ENCODE data around the gene IRGC.
"Not testable (repeated sequence)": the region's sequence is repeated elsewhere in the genome, so short reads cannot be mapped to it uniquely, and the experiment has no call there.

IRGC gene

GRCh38 chr19:43715776-43716175 lies at the start of gene IRGC:
TSS of gene IRGC (plus strand) at chr19:43716076. CDS start at chr19:43718559, 2,483 bp downstream.
- no peak for DNase-seq (ENCODE audit: low read depth, low spot score)

GRCh38 chr19:43667126-43667875 lies 48.6 kb upstream of the IRGC start:
- no peak for DNase-seq (ENCODE audit: low read depth, low spot score)

- DNase-seq (ENCODE audit: low read depth, low spot score), result no peak
Measured at GRCh38 chr19:43667876-43668405, 47.9 kb upstream of the IRGC start.

- DNase-seq (ENCODE audit: low read depth, low spot score), result peak; percentile 99
Measured at GRCh38 chr19:43668406-43669109, 47.3 kb upstream of the IRGC start.

- peak; percentile 34 for DNase-seq (ENCODE audit: low read depth, low spot score)
Measured at GRCh38 chr19:43672061-43672679, 43.7 kb upstream of the IRGC start.

GRCh38 chr19:43673637-43674036 lies 42.2 kb upstream of the IRGC start:
- DNase-seq (ENCODE audit: low read depth, low spot score), result no peak

GRCh38 chr19:43674183-43674582 lies 41.7 kb upstream of the IRGC start:
- no peak for DNase-seq (ENCODE audit: low read depth, low spot score)

GRCh38 chr19:43674596-43674995 lies 41.3 kb upstream of the IRGC start:
- no peak for DNase-seq (ENCODE audit: low read depth, low spot score)

GRCh38 chr19:43675269-43675879 lies 40.5 kb upstream of the IRGC start:
- no peak for DNase-seq (ENCODE audit: low read depth, low spot score)

- DNase-seq (ENCODE audit: low read depth, low spot score), result no peak
Measured at GRCh38 chr19:43675906-43676305, 40.0 kb upstream of the IRGC start.

- no peak for DNase-seq (ENCODE audit: low read depth, low spot score)
Measured at GRCh38 chr19:43678512-43679261, 37.2 kb upstream of the IRGC start.

GRCh38 chr19:43681821-43682220 lies 34.1 kb upstream of the IRGC start:
- no peak for DNase-seq (ENCODE audit: low read depth, low spot score)

GRCh38 chr19:43682269-43682668 lies 33.6 kb upstream of the IRGC start:
- DNase-seq (ENCODE audit: low read depth, low spot score), result not testable (repeated sequence)

- no peak for DNase-seq (ENCODE audit: low read depth, low spot score)
Measured at GRCh38 chr19:43682824-43683661, 32.8 kb upstream of the IRGC start.

- DNase-seq (ENCODE audit: low read depth, low spot score), result no peak
Measured at GRCh38 chr19:43683905-43684304, 32.0 kb upstream of the IRGC start.

- DNase-seq (ENCODE audit: low read depth, low spot score), result no peak
Measured at GRCh38 chr19:43684326-43684725, 31.6 kb upstream of the IRGC start.

- DNase-seq (ENCODE audit: low read depth, low spot score), result no peak
Measured at GRCh38 chr19:43687660-43687997, 28.2 kb upstream of the IRGC start.

GRCh38 chr19:43688059-43688701 lies 27.7 kb upstream of the IRGC start:
- no peak for DNase-seq (ENCODE audit: low read depth, low spot score)

- DNase-seq (ENCODE audit: low read depth, low spot score), result no peak
Measured at GRCh38 chr19:43690444-43690843, 25.4 kb upstream of the IRGC start.

GRCh38 chr19:43690890-43691289 lies 25.0 kb upstream of the IRGC start:
- no peak for DNase-seq (ENCODE audit: low read depth, low spot score)

Data from ELF-1 (cell line).